Spleen (tissue), 7 donors: ENCODE results near the gene ARHGAP6.

Source experiments
- POLR2A ChIP-seq, 3 donors: fragments of 450-650 bp; IDR thresholded peaks; one replicate each; pipeline ENCODE4 v1.5.1; 2017; ENCODE audit warnings: antibody characterized with exemption in 3 of 3, mild to moderate bottlenecking in 1 of 3
- POLR2AphosphoS5 ChIP-seq, 3 donors: sonication (generic); formaldehyde crosslinking; IDR thresholded peaks; one replicate each; pipeline ENCODE4 v1.5.1; 2017; ENCODE audit warnings: antibody characterized with exemption in 3 of 3
- TF ChIP-seq, protein P1 (sequence below), 11 experiments: fragments of 200-600 bp in 7 of 11; fragments of 450-650 bp in 4 of 11; sonication (generic) in 4 of 11; IDR thresholded peaks in 8 of 11; conservative IDR thresholded peaks in 3 of 11; 1 replicate in 7 of 11; 2 replicates in 4 of 11; pipeline versions ENCODE4 v1.4.0 to v1.8.0; 2016 to 2021; ENCODE audit warnings: antibody characterized with exemption in 11 of 11, inconsistent platforms in 4 of 11, mild to moderate bottlenecking in 1 of 11
- donor health status: DM: no; HTN: no; CAD: no; lungs with moderate emphysema.
- donor health status: DM: no; HTN: no; CAD: no.
- donor health status: DM: no; HTN: no; CAD: no.

GRCh38 chrX:11282043-11282442 lies 383.7 kb downstream of the ARHGAP6 start:
- TF ChIP-seq, protein P1, sequence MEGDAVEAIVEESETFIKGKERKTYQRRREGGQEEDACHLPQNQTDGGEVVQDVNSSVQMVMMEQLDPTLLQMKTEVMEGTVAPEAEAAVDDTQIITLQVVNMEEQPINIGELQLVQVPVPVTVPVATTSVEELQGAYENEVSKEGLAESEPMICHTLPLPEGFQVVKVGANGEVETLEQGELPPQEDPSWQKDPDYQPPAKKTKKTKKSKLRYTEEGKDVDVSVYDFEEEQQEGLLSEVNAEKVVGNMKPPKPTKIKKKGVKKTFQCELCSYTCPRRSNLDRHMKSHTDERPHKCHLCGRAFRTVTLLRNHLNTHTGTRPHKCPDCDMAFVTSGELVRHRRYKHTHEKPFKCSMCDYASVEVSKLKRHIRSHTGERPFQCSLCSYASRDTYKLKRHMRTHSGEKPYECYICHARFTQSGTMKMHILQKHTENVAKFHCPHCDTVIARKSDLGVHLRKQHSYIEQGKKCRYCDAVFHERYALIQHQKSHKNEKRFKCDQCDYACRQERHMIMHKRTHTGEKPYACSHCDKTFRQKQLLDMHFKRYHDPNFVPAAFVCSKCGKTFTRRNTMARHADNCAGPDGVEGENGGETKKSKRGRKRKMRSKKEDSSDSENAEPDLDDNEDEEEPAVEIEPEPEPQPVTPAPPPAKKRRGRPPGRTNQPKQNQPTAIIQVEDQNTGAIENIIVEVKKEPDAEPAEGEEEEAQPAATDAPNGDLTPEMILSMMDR (IDR thresholded peaks at IDR 0.05 in 8 of 11, conservative IDR thresholded peaks at IDR 0.05 in 3 of 11): no peak
- TF ChIP-seq POLR2A (IDR thresholded peaks at IDR 0.05): no peak
- no peak for TF ChIP-seq POLR2AphosphoS5 (IDR thresholded peaks at IDR 0.05)
